ENCODE data around the gene NPTX2. TPM values are rescaled to one million over a fixed set of nuclear protein-coding genes. Genes with fewer than 3 reads are reported as not detected.

Gene NPTX2
- total RNA-seq, 1 donor from 2014 or later = 2.4 TPM

- no peak for DNase-seq
Observed at GRCh38 chr7:98618786-98619185, 1.7 kb downstream of the NPTX2 start.

- DNase-seq = no peak
Observed at GRCh38 chr7:98619450-98620321, 2.6 kb downstream of the NPTX2 start.

DNA sequence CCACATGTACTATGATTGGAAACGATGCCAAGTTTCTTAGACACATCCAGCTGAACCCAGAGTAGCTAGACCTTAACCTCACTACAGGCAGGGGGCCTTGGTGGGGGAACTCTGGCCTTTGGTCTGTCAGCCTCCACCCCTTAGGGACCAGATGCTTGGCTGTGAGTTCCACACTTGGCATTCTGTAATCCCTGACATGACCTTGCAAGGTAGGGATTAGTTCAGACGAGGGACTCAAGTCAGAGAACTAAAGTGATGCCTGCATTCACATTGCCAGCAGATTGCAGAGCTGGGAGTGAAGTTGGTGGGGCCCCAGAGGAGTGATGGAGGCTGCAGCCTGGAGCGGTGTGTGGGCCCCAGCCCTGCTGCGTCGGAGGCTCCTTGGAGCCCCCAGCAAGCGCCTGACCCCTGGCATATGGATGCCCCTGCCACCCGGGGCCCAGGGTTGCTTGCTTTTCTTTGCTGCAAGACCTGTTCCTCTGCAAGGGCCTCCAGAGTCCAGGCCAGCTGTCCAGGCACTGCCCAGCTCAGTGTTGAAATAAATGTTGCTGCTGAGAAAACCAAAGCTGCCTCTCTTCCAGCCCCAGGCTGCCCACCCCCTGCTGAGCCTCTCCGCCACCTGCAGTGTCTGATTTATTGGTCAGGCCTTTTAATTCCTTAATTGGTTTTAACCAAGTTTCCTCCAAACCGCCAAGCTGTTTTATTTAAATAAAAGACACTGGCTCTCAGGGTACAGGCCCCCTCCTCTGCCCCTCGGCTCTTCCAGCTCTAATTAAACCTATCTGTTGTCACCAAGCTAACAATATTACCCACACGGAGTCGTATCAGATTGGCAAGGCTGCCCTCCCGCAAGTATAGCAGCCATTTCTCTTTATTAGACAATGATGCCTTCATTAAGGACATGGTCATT lies 4.7 kb downstream of the NPTX2 start:
- DNase-seq = no peak

DNA sequence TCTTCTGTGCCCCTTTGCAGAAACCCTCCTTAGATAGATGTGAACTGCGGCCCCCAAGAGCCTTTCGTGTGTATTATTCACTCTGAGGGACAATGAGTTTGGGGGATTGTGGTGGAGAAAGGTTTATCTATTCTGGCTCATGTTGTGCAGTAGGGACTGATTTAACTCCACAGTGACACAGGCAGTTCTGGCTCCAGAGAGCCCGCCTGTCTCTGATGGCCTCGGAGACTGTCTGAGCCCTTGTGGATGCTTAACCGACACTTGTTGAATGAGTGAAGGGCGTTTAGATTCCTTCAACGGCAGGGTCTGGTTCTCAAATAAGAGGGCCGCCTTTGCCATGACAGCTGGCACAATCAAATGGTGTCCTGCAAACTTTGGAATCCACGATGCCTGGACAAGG lies 5.8 kb downstream of the NPTX2 start:
- no peak for DNase-seq

- no peak for DNase-seq
Observed at GRCh38 chr7:98624846-98625420, 7.8 kb downstream of the NPTX2 start.

DNA sequence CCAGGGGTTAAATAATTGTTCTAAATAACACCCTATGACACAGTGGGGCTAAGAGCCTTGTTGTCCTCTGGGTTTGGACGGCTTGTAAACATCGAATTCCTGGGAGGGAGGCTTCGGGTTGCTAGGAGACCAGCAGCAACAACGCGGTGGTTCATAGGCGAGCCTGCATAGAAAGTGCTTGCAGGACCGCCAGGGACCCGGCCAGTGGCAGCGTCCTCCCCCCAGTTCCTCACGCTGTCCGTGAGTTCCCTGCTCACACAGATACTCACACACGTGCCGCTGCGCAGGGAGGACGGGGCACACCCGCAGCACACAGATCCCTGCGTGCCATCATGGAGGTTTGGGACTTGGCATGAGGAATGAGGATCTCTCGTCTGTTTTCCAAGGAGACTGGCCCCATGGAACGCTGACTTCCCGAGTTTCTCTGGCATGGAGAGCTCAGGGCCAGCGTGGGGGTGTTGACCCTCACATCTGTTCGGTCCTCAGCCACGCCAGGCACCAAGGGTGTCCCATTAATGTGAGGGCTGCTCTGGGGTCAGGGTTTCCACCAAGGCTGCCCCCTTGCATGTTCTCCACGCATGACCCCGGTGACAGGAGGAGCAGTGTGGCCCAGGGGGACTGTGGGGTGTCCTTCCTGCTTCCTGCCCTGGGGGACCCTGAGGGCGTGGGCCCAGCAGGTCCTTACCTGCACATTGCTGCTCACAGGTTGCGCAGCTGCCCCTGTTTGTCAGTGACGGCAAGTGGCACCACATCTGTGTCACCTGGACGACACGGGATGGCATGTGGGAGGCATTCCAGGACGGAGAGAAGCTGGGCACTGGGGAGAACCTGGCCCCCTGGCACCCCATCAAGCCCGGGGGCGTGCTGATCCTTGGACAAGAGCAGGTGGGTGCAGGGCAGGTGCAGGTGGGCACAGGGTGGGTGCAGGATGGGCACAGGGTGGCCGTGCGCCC lies 9.7 kb downstream of the NPTX2 start:
- no peak for DNase-seq

DNA sequence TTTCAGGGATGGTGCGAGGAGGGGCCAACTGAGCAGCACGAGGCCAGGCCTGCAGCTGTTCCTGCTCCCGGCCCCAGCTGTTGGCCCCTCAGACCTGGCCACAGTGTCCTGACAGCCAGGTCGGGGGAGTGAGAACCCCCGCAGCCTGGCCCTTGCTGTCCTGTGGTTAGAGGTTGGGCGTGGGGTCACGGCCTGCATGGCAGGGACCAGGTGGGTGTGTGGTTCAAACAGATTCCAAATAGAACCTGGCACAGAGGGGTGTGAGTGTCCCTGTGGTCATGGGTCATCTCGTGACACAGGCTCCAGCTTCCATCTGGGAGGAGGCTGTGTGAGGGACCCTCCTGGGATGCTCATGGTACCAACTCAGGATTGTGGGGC lies 10.3 kb downstream of the NPTX2 start:
- DNase-seq = no peak

DNA sequence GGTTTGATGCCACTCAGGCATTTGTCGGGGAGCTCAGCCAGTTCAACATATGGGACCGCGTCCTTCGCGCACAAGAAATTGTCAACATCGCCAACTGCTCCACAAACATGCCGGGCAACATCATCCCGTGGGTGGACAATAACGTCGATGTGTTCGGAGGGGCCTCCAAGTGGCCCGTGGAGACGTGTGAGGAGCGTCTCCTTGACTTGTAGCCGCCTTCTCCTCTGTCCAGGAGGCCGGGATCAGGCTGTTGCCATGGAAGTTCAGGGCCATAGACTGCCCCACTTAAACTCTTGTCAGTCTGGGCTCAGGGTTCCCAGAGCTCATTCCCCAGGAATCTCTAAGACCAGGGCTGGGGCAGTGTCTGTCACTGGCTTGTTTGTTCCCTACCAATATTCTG lies 11.3 kb downstream of the NPTX2 start:
- DNase-seq = no peak

DNA sequence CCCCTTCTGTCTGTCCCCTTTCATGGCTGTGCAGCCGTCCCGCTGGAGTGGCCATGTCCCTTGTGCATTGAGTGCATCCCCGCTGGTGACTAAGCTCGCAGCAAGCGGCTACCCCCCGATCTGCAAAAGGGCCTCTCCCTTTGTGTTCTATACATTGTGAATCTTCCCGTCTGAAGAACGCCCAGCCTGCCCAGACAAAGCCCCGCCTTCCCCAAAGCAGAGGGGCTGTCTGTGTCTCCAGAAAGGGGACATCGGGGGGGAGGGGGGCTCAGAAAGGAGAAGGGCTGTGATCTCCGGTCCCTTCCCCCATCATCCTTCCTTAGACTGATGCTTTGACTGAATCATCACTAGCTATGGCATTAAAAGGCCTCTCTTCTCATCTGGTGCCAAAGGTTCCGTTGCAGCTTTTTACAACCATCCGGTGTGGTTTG lies 11.9 kb downstream of the NPTX2 start:
- no peak for DNase-seq

DNA sequence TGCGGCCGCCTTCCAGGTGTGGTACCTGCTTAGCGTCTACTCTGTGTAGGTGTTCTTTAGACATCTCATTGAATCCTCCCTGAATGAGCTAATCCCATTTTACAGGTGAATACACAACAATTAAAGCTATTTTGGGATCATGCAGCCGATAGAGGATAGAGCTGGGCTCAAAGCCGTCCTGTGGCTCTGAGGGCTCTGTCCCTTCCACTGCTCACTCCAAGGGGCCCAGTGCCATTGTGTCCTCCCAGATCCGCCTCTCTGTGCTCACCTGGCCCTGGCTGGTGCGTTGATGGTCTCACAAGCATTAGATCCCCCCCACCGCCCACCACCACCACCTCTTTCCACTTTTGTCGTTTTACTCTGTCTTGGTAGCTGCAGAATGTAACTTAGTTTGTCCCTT lies 13.1 kb downstream of the NPTX2 start:
- DNase-seq = no peak

DNA sequence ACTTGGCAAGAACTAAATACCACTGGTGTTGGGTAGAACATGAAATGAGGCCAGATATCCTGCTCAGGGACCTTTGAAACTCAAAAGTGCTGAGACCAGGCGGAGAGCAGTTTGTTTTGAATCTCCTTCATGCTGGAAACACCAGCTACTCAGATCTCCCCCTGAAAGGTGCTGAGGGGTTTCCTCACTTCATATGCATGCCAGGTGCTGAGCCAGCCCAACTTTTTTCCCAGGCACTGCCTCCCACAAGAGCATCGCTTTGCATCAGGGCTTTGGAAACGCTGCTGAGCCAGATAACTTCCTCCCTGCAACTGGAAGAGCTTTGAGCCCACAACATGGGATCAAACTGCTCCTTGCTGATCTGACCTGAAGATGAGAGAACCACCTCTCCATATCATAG lies 13.7 kb downstream of the NPTX2 start:
- DNase-seq = no peak

DNA sequence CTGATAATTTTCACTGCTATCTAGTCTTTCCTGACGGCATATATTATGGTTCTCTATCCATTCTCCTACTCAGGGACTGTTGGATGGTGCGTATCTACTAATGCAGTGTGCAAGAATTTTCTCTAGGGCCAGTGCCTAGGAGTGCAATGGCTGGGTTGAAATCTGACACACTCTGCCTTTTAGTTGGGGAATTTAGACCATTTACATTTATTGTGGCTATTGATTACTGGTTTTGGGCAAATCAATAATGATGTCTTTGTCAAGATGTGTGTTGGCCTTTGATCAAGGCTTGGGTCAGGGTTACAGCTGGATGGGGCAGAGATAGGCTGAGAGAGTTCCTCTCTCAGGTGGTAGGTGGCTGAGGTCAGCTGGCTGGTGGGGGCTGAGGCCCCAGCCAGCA lies 21.8 kb downstream of the NPTX2 start:
- no peak for DNase-seq

DNA sequence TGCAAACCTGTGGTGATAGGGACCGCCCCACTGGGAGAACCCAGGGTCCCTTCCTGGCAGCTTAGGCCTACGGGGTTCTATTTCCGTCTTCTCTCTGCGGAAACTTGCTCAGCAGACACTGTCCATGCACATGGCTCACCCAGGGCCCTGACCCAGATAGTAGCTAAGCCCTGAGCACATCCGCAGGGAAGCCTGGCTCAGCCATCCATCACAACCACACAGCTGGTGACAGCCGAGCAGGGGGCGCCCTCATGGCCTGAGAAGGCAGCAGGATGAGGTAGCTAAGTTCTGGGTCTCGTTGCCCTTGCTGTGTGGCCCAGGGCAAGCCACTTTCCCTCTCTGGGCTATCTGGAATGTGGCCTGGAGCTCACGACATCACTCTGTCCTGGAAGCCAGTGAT lies 23.3 kb downstream of the NPTX2 start:
- no peak for DNase-seq

GRCh38 chr7:98641646-98642500 lies 24.8 kb downstream of the NPTX2 start:
- peak; percentile 14 for DNase-seq

- DNase-seq = no peak
Observed at GRCh38 chr7:98643236-98643985, 26.3 kb downstream of the NPTX2 start.

- no peak for DNase-seq
Observed at GRCh38 chr7:98646465-98646864, 29.4 kb downstream of the NPTX2 start.

DNA sequence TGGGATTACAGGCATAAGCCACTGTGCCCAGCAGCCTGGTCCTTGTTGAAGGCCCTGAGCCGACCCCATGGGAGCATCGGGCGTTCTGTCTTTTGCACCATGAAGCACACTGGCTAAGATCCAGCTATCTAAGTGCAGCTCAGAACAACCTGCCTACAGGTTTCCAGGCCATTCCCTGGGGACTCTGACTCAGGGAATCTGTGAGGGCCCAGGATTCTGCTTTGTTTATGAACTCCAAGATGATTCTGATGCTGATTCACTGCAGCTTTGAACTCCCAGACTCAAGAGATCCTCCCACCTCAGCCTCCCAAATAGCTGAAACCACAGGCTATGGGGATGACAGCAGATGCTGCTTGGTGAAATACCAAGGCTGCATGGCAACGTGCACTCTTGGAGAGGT lies 30.2 kb downstream of the NPTX2 start:
- DNase-seq = no peak

DNA sequence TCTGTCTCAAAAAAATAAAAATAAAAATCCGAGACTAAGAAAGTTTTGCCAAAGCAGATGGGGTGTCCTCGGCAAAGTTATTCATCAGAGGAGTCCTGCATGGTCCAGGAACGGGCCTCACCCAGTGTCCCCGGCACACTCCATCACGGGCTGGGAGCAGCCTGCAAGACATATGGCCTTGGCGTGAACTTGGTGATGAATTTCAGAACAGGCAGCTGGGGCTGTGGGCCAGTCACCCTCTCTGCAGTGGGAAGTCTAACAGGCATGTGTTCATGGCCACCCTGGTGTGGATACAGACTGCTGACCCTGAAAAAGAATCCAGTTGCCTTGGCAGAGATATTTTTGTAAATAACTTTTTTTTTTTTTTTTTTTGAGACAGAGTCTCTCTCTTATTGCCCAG lies 34.7 kb downstream of the NPTX2 start:
- no peak for DNase-seq

- DNase-seq = no peak
Observed at GRCh38 chr7:98653601-98654310, 36.7 kb downstream of the NPTX2 start.
